ENCODE measurements around the gene HOXA6.

- no peak for TF ChIP-seq EZH2 (IDR thresholded peaks at IDR 0.05; ENCODE audit: borderline replicate concordance, insufficient read depth, low read length, poor library complexity, severe bottlenecking)
- TF ChIP-seq, protein P1, sequence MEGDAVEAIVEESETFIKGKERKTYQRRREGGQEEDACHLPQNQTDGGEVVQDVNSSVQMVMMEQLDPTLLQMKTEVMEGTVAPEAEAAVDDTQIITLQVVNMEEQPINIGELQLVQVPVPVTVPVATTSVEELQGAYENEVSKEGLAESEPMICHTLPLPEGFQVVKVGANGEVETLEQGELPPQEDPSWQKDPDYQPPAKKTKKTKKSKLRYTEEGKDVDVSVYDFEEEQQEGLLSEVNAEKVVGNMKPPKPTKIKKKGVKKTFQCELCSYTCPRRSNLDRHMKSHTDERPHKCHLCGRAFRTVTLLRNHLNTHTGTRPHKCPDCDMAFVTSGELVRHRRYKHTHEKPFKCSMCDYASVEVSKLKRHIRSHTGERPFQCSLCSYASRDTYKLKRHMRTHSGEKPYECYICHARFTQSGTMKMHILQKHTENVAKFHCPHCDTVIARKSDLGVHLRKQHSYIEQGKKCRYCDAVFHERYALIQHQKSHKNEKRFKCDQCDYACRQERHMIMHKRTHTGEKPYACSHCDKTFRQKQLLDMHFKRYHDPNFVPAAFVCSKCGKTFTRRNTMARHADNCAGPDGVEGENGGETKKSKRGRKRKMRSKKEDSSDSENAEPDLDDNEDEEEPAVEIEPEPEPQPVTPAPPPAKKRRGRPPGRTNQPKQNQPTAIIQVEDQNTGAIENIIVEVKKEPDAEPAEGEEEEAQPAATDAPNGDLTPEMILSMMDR (IDR thresholded peaks at IDR 0.05; ENCODE audit: poor library complexity, severe bottlenecking): no peak
These were observed 30.4 kb downstream of the HOXA6 start for GRCh38 chr7:27116962-27117886.

Data from neural cell (in vitro differentiated cells).